Activated effector memory CD4-positive, alpha-beta T cell treated with anti-CD3 and anti-CD28 coated beads, Interleukin-2, amount 50 U/mL, for 16 hours (primary cell): ENCODE measurements around the gene PLPPR1.
"Not testable (repeated sequence)": the region's sequence is repeated elsewhere in the genome, so short reads cannot be mapped to it uniquely, and the experiment has no call there.

Experiments used
- DNase-seq: peaks from one replicate; pipeline ENCODE4 v3.0.0-alpha.2; 2020

PLPPR1 gene

GRCh38 chr9:101028346-101029314, at the start of gene PLPPR1:
Gene PLPPR1 (plus strand): TSS chr9:101028727.
- DNase-seq = no peak

DNA sequence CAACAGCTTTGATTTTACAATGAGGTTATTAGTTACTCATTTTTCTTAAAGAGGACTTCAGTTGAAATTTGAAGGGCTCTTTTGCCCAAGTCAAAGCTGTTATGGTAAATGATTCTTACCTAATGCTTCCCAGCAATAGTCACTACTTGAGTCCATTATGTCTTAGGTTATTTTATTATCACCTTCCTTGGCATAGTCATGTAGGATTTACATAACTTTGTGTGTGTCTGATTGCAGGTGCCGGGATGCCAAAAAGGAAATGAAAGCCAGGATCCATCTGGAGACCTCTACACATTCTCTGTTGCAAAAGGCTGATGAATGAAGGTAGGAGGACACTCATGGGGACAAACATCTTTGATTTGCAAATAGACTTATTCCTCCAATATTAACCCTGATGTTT, 38.8 kb upstream of the PLPPR1 start:
- DNase-seq = no peak

DNA sequence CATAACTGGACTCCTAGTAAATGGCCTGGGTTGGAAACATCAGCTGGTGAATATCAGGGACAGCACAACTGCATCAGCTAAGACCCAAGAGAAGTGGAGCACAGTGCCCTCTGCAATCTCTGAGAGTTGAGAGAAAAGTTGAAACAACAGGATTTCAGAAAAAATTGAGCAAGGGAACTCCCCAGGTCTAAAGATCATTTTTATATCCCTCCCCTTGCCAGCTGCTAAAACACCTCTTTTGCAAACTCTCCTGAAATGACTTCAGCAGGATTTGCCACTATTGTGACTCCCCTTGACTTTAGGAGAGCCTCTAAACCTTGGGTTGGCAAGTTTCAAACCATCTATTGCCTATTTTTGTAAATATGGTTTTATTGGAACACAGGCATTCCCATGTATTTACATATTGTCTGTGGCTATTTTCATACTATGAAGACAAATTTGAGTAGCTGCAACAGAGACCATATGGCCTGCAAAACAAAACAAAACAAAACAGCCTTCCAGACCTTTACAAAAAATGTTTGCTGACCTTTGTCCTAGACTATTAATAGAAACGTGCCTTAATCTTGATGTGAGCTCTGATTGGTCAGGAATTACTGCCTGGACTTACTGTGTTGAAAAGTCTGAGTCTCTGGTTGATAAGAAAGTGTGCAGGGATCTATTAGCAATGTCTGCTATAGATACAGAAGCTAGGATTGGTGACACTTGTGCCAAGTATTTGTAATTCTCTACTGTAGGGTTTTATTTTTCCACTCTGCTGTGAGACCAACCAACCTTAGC, 37.7 kb upstream of the PLPPR1 start:
- no peak for DNase-seq

GRCh38 chr9:100992632-100993031, 35.9 kb upstream of the PLPPR1 start:
- no peak for DNase-seq

DNA sequence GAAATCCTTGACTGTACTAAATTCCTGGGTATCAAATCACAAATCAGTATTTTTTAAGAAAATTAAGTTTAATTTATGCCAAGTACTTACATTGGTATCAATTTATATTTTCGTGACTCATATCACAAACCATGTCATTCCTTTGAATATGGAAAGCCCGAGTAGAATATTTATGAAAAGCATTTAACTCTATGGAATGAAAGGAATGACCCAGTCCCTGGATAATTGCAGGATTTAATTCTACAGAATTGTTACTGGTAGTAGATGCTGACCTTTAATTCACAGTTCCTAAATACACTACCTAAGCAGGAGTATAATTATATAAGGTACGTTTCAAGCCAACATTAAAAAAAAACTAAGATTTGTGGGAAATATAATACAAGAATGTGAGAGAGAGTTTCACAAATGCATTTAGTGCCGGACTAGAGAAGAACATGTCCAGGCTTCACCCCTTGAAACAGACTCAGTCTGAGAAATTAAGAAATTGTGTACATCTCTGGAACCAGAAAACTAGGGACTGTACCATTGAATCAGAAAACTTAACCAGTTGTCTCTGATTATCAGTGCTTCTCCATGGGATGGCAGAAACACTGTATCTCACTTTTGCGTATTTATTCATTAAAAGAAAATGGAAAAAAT, 28.5 kb upstream of the PLPPR1 start:
- no peak for DNase-seq

GRCh38 chr9:101005246-101005645, 23.3 kb upstream of the PLPPR1 start:
- DNase-seq = no peak

DNA sequence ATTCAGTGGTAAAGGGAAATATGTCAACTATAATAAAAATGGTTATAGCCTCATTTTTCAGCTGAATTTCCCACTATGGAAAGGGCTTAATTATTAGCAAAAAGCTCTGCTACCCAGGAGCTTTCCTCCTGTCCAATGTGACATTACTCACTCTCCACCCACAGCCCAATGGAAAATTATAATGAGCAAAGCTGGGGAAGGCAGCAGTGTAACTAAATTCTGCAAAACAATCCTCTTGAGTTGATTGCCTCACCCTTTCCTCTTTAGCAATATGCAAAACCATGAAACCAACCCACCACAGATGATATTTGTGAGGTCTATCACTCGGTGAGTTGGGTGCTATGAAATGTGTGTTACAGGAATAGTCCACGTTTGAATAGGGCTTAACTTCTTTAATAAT, 14.0 kb upstream of the PLPPR1 start:
- DNase-seq = no peak

- DNase-seq = no peak
Observed at GRCh38 chr9:101018467-101018866, 10.1 kb upstream of the PLPPR1 start.

DNA sequence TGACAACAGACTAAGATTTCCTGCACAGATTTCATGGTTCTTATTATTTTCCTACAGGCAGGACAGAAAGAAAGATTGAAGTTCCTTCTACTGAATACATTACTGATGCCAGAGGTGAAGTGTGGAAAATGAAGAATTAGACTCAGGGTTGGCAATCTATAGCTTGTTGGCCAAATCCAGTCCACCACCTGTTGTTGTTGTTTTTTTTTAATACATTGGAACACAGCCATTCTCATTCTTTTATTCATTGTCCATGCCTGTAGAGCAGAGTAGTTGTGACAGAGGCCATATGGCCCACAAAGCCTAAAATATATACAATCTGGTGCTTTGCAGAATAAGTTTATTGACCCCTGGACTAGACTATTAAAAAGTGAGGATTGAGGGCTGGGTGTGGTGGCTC, 5.8 kb upstream of the PLPPR1 start:
- no peak for DNase-seq

DNA sequence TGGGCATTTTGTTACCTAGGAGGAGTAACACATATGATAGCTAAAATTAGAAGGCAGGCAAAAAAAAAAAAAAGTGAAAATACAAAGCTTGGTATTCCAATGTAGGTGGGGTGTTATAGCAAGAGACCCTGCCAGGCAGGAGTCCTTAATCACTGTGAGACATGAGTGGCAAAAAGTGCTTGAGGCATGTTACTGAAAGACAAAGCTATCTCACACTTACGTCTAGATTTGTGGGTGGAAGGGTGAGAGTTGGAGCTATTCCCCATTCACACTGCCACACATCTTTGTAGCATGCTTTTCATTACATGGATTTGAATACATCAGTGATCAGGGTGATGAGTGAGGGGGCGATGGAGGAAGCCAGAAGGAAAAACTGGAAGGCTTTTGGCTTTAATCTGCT, 2.6 kb upstream of the PLPPR1 start:
- no peak for DNase-seq

DNA sequence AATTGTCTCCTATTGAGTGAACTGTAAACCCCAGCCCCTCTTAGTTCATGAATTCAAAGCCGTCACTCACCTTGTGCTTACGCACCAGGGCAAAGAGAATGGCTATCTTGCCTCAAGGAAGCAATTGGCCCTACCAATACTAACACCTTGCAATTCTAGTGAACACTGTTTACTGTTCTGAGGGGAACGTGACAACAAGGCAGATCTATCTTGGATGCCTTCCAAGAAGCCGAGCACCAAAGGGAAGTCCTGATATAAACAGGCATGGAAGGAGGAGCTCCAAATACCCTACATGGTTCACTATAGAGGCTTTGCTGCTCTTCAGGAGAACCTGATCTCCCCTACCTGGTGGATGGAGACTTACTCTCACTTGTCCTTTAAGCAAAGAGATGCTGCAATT, 1.7 kb upstream of the PLPPR1 start:
- DNase-seq = no peak

DNA sequence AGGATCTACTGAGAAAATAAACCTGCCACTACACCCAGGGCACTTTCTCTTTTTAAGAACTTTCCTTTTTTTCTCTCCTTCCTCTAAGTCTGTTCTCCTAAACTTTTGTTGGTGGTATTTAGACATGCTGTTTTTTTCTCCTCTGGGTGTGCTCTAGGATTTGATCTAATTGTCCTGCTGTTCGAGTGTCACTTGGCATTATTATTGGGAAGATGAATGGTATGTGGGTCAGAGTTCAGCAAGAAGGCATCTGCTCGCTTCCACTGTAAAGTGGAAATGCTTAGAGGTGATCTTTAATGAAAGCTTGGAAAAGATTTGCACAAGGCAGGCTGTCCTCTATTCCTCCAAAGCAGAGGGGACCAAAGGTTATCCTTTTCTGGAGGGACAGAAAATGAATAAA, 1.3 kb upstream of the PLPPR1 start:
- DNase-seq = no peak

- no peak for DNase-seq
Observed at GRCh38 chr9:101027733-101028345, 688 bp upstream of the PLPPR1 start.

DNA sequence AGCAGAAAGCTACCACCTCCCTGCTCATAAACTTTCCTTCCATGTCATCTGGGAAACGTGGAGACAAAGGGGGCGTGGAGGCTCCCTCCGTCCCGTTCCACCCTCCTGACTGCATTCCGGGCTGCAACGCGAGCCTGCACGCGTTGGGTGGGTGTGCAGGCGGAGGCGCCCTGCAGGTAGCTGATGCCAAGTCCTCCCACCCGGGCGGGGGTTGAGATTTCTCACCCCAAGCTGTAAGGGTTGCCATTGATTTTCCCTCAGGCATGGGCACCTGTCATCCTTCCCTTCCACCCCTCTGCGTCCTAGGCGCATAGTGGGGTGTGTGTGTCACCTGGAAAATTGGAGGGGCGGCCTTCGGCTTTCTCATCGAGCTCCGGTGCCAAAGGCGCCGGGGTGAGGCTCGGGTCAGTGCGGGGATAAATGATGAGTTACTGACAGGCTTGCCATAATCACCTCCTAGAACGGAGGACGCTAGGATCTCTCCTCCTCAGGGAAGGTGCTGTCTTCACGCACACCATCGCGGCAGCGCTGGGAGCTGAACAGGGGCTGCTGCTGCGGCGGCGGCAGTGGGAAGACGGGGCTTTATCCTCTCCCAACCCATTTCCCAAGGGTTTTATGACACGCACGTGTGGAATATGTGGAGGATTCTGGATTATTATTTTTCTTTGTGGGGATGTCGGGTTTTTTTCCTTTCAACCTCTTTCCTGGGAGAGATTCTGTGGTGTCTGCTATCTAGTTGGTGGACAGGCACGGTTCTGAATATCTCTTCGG, 973 bp downstream of the PLPPR1 start:
- DNase-seq = no peak

DNA sequence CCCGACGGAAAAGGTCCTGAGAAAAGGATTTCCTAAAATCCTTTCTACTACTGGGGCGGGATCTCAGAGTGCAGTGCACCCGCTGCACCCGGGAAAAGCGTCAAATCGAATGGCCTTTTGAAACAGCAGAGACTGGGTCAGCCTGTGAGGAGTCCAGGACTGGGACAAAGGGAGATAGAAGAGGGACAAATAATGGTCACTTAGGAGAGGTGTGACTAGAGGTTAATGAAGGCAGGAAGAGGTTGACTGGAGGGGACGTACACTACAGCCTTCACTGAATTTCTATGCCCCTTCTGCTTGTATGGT, 1.5 kb downstream of the PLPPR1 start:
- no peak for DNase-seq

GRCh38 chr9:101032426-101032825, 3.9 kb downstream of the PLPPR1 start:
- DNase-seq = no peak

GRCh38 chr9:101034222-101034621, 5.7 kb downstream of the PLPPR1 start:
- DNase-seq = no peak

DNA sequence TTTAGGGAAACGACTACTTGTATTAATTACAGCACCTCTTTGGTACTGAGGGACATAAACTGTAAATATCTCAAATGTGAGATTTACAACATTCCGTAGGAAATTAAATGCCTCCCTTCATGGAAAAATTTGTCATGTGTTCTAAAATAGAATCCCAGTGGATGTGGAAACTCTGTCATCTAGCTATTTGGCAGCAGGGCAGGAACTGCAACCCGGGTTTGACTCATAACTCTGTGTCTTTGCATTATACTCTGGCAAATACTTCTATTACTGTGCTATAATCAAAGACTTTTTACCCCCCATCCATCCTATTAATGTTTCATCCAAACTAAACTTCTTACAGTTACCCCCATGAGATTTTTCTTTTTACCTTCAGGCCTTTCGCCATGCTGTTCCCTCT, 6.6 kb downstream of the PLPPR1 start:
- no peak for DNase-seq

- no peak for DNase-seq
Observed at GRCh38 chr9:101037430-101037829, 8.9 kb downstream of the PLPPR1 start.

DNA sequence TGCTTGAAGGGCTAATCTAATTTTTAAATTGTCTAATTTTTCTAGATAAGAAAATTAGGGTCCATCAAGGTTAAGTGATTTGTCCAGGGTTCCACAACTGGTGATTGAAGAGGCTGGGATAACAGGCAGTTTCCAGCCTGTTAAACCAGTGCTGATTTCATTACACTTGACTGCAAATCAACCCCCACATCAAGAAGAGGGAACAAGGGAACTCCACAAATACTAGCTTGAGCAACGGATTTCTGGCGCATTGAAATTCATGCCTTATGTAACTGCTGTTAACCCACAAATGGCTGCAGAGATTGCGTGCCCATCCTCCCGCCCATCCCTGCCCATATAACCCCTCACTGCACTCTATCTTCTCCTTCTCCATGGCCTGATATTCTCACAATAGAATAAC, 10.0 kb downstream of the PLPPR1 start:
- no peak for DNase-seq

- not testable (repeated sequence) for DNase-seq
Observed at GRCh38 chr9:101039581-101039980, 11.1 kb downstream of the PLPPR1 start.

DNA sequence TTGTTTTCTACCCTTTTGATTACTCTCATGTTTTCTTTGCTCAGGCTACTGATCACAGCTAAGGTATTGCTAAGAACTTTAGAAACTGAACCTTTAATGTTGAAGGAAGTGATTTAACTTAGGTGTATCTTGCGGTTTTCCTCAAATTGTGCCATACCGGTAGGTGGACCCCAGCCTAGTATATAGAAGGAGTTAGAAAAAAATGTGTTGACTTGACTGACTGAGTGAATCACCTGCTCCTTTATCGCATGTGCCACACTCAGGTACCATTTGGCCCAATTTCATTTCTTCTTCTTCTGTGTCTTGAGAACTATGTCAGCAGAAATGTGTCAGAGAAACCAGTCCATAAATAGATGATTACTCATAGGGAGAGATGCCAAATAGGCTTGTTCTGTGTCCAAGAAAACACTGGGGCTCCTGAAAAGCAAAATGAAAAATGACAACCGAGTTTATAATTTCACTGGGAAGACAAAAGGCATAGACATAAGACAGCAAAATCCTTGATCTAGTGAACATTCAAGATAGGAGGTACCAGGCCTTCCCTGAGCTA, 19.4 kb downstream of the PLPPR1 start:
- no peak for DNase-seq
